Measurements from ENCODE around the gene CD200. TPM values are rescaled to one million over a fixed set of nuclear protein-coding genes. Genes with fewer than 3 reads are reported as not detected.

CD200 gene
- total RNA-seq, 1 donor from 2014 or later, result 9.4 TPM

GRCh38 chr3:112407888-112408702 lies 75.1 kb downstream of the CD200 start:
- intact Hi-C loops (cut with micrococcal nuclease), result no loop called here

- intact Hi-C loops (cut with micrococcal nuclease), result no loop called here
These were observed 76.1 kb downstream of the CD200 start for GRCh38 chr3:112409041-112409440.

- intact Hi-C loops (cut with micrococcal nuclease), result no loop called here
These were observed 78.5 kb downstream of the CD200 start for GRCh38 chr3:112411425-112411824.

Other genes with a start within 250 kb of the CD200 start
- 9.0 TPM in 2 replicates for gene C3orf52, start 246.8 kb upstream of the CD200 start, total RNA-seq
- gene GCSAM, start 199.9 kb upstream of the CD200 start, total RNA-seq, result 2.3 and 2.8 TPM in 2 replicates
- gene SLC9C1, start 38.9 kb upstream of the CD200 start, total RNA-seq, result not detected in 2 replicates
- 32.1 and 32.5 TPM in 2 replicates for gene BTLA, start 166.3 kb downstream of the CD200 start, total RNA-seq
- 64.1 and 69.2 TPM in 2 replicates for gene ATG3, start 228.8 kb downstream of the CD200 start, total RNA-seq
- gene SLC35A5, start 228.9 kb downstream of the CD200 start, total RNA-seq, result 20.0 and 20.4 TPM in 2 replicates